Smooth muscle cell (in vitro differentiated cells): Measurements from ENCODE around the gene RAD54L. TPM values are rescaled to one million over a fixed set of nuclear protein-coding genes. Genes with fewer than 3 reads are reported as not detected.
A peak's percentile ranks its signal among the peaks of the same experiment; 100 is the strongest.

Experiments used
- DNase-seq: peaks from one replicate; lab custom pipeline; 2025; ENCODE audit not compliant: unreplicated experiment; lab: John Stamatoyannopoulos, UW
- H2AFZ ChIP-seq: fragments of 200-600 bp; sonication (generic); 2 replicates; pipeline ENCODE4 v1.6.0; 2016; ENCODE audit warnings: antibody characterized with exemption, low read depth, mild to moderate bottlenecking
- H3F3A ChIP-seq: fragments of 200-600 bp; sonication (generic); 2 replicates; pipeline ENCODE4 v1.6.0; 2017; ENCODE audit warnings: antibody characterized with exemption, low read depth
- H3K27ac ChIP-seq: fragments of 200-600 bp; sonication (generic); 2 replicates; pipeline ENCODE4 v1.5.1; 2016; ENCODE audit warnings: low read depth, mild to moderate bottlenecking
- H3K27me3 ChIP-seq: fragments of 200-600 bp; sonication (generic); 2 replicates; pipeline ENCODE4 v1.6.1; 2016; ENCODE audit warnings: low read depth, mild to moderate bottlenecking
- H3K36me3 ChIP-seq: fragments of 200-600 bp; sonication (generic); 2 replicates; pipeline ENCODE4 v1.5.1; 2016; ENCODE audit warnings: low read depth
- H3K4me1 ChIP-seq: fragments of 200-600 bp; sonication (generic); 2 replicates; pipeline ENCODE4 v1.5.1; 2016; ENCODE audit warnings: low read depth
- H3K4me2 ChIP-seq: fragments of 200-600 bp; sonication (generic); 2 replicates; pipeline ENCODE4 v1.6.0; 2016; ENCODE audit warnings: mild to moderate bottlenecking
- H3K4me3 ChIP-seq: fragments of 200-600 bp; sonication (generic); 2 replicates; pipeline ENCODE4 v1.5.1; 2016; ENCODE audit warnings: mild to moderate bottlenecking
- H3K79me2 ChIP-seq: fragments of 200-600 bp; sonication (generic); 2 replicates; pipeline ENCODE4 v1.6.0; 2016; ENCODE audit warnings: low read depth, mild to moderate bottlenecking
- H3K9ac ChIP-seq: fragments of 200-600 bp; sonication (generic); 2 replicates; pipeline ENCODE4 v1.6.0; 2016; ENCODE audit warnings: low read depth
- H3K9me3 ChIP-seq: fragments of 200-600 bp; sonication (generic); replicated peaks from 2 replicates; pipeline ENCODE4 v1.5.1; 2016; ENCODE audit warnings: low read depth
- H4K20me1 ChIP-seq: fragments of 200-600 bp; sonication (generic); 2 replicates; pipeline ENCODE4 v1.6.0; 2016; ENCODE audit warnings: low read depth
- CTCF ChIP-seq: fragments of 200-600 bp; sonication (generic); IDR thresholded peaks from 2 replicates; pipeline ENCODE4 v1.5.1; 2017; ENCODE audit warnings: borderline replicate concordance, mild to moderate bottlenecking, antibody characterized with exemption; ENCODE audit not compliant: insufficient read depth, poor library complexity, severe bottlenecking
- WGBS: methylation state at CpG from one replicate; pipeline ENCODE4 v1.1.7; 2016; ENCODE audit warnings: low lambda C conversion rate; 5-methylcytosine and 5-hydroxymethylcytosine counted together
- polyA plus RNA-seq: library from polyadenylated mRNA; unstranded; fragments of >200 nt; fragmentation: Nextera tagmentation; extraction: Ambion mirVana; gene quantifications from 2 replicates; pipeline ENCODE4 v1.2.1, GENCODE V29; 2016
- total RNA-seq: library from RNA; depleted of rRNA; stranded (reverse); fragments of >200 nt; gene quantifications from 2 replicates; pipeline ENCODE4 v1.2.3, GENCODE V29; 2014

The RAD54L gene
- total and polyA plus RNA-seq, 2 experiments from 2014 or later, result 4.9 to 5.6 TPM

GRCh38 chr1:46300673-46301405 lies 53.3 kb downstream of the RAD54L start:
- peak overlapping the region; percentile 99 for H3K9ac ChIP-seq
- H3K27me3 ChIP-seq, result no peaks in the 10 kb centered on the region
- H3K79me2 ChIP-seq, result peaks cover 87% of the 10 kb centered on the region
- peak overlapping the region; percentile 96 for H3K4me2 ChIP-seq
- no peaks in the 10 kb centered on the region for H3K9me3 ChIP-seq
- H4K20me1 ChIP-seq, result peaks cover 73% of the 10 kb centered on the region
- peak overlapping the region; percentile 79 for H3K4me3 ChIP-seq
- no peak for DNase-seq
- H2AFZ ChIP-seq, result no peak overlapping the region
- 57% methylated on average over 6 of the region's 6 CpGs for WGBS
- peaks cover 9% of the 10 kb centered on the region for H3F3A ChIP-seq
- TF ChIP-seq CTCF, result no peak
- peaks cover 23% of the 10 kb centered on the region for H3K4me1 ChIP-seq
- H3K27ac ChIP-seq, result peak overlapping the region; percentile 89
- H3K36me3 ChIP-seq, result peaks cover 2% of the 10 kb centered on the region

GRCh38 chr1:46301406-46301807 lies 53.8 kb downstream of the RAD54L start:
- no peak for TF ChIP-seq CTCF
- Histone ChIP-seq H3K79me2 (peaks cover 91% of the 10 kb centered on the region), H3K27me3 (no peaks in the 10 kb centered on the region), H2AFZ (no peak overlapping the region), H3K9ac (peak overlapping the region; percentile 99), H3K4me1 (peaks cover 23% of the 10 kb centered on the region), H3K4me2 (peak overlapping the region; percentile 96), H3K27ac (peak overlapping the region; percentile 89), H3K9me3 (no peaks in the 10 kb centered on the region), H3K36me3 (peaks cover under 1% of the 10 kb centered on the region), H4K20me1 (peaks cover 73% of the 10 kb centered on the region), H3F3A (peaks cover 9% of the 10 kb centered on the region), H3K4me3 (peak overlapping the region; percentile 79)
- 22% methylated on average over 9 of the region's 17 CpGs for WGBS
- DNase-seq, result no peak

DNA sequence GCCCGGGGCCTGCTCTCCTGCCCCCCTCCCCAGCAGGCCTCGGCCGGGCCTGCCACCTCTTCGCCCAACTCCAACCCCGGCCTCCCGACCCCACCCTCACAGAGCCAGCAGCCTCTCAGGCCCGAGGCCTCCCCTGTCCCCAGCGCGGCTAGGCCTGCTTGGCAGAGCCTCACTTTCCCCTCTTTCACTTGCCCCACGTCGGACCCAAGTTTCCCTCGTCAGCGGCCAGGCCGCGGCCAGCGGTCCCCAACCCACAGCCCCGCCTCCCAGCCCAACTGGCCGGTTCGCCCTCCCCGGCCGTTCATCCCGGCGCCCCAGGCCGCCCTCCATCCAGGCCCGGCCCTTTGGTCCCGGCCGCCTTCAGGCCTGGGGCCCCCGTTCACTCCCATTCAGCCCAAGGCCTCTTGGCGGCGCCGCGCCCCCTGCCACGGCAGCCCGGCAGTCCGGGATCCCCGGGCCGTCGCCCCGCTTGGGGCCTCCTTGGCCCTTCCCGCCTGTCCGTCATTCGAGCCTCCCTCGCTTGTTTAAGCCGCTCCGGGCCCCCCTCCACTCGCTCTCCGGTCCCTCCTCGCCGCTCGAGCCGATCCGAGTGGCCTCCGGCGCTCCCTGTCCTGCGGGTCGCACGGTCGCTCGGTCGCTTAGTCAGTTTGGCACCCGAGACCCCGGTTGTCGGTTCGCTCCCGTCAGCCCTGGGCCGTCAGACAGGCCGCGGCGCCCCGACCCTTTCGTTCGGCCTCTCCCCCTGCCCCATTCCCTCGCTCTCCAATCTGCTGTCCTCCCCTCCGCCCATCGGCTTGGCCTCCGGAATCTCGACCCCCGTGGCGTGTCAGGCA lies 54.5 kb downstream of the RAD54L start:
- peak overlapping the region; percentile 89 for H3K27ac ChIP-seq
- no peak for TF ChIP-seq CTCF
- H4K20me1 ChIP-seq, result peaks cover 73% of the 10 kb centered on the region
- H3K4me3 ChIP-seq, result peak overlapping the region; percentile 79
- peaks cover 23% of the 10 kb centered on the region for H3K4me1 ChIP-seq
- no peaks in the 10 kb centered on the region for H3K36me3 ChIP-seq
- no peaks in the 10 kb centered on the region for H3K27me3 ChIP-seq
- no peaks in the 10 kb centered on the region for H3K9me3 ChIP-seq
- DNase-seq, result peak; percentile 44
- H3F3A ChIP-seq, result peaks cover 9% of the 10 kb centered on the region
- H3K9ac ChIP-seq, result peak overlapping the region; percentile 99
- H2AFZ ChIP-seq, result peak overlapping the region; percentile 44
- 2% methylated on average over 54 of the region's 79 CpGs for WGBS
- peaks cover 93% of the 10 kb centered on the region for H3K79me2 ChIP-seq
- peak overlapping the region; percentile 96 for H3K4me2 ChIP-seq
